HUES64 (cell line): Measurements from ENCODE around the gene ARRDC3.
"Not testable (repeated sequence)": the region's sequence is repeated elsewhere in the genome, so short reads cannot be mapped to it uniquely, and the experiment has no call there.

Source experiments
- H3K27ac ChIP-seq: 2 replicates; pipeline ENCODE4 v1.7.0; 2013; ENCODE audit warnings: low read depth, low read length, inconsistent platforms
- H3K27me3 ChIP-seq: 2 replicates; pipeline ENCODE4 v1.6.1; 2013; ENCODE audit warnings: mild to moderate bottlenecking, low read length; ENCODE audit not compliant: insufficient read depth
- H3K36me3 ChIP-seq: 2 replicates; pipeline ENCODE4 v1.6.1; 2013; ENCODE audit warnings: mild to moderate bottlenecking, low read length; ENCODE audit not compliant: insufficient read depth
- H3K4me1 ChIP-seq: 2 replicates; pipeline ENCODE4 v1.6.1; 2013; ENCODE audit warnings: mild to moderate bottlenecking, low read length, moderate library complexity; ENCODE audit not compliant: insufficient read depth
- H3K4me3 ChIP-seq: 2 replicates; pipeline ENCODE4 v1.5.1; 2013; ENCODE audit warnings: mild to moderate bottlenecking, low read length, moderate library complexity
- H3K9ac ChIP-seq: 2 replicates; pipeline ENCODE4 v1.6.1; 2013; ENCODE audit warnings: mild to moderate bottlenecking, low read depth, low read length
- H3K9me3 ChIP-seq: 2 replicates; pipeline ENCODE4 v1.6.1; 2013; ENCODE audit warnings: low read depth, low read length; ENCODE audit not compliant: insufficient read depth
- WGBS: fragments of 150-250, 120-280 bp; methylation state at CpG from one replicate; pipeline ENCODE4 v1.1.7; 2013; ENCODE audit warnings: missing lambda C conversion rate; 5-methylcytosine and 5-hydroxymethylcytosine counted together

ARRDC3 gene

DNA sequence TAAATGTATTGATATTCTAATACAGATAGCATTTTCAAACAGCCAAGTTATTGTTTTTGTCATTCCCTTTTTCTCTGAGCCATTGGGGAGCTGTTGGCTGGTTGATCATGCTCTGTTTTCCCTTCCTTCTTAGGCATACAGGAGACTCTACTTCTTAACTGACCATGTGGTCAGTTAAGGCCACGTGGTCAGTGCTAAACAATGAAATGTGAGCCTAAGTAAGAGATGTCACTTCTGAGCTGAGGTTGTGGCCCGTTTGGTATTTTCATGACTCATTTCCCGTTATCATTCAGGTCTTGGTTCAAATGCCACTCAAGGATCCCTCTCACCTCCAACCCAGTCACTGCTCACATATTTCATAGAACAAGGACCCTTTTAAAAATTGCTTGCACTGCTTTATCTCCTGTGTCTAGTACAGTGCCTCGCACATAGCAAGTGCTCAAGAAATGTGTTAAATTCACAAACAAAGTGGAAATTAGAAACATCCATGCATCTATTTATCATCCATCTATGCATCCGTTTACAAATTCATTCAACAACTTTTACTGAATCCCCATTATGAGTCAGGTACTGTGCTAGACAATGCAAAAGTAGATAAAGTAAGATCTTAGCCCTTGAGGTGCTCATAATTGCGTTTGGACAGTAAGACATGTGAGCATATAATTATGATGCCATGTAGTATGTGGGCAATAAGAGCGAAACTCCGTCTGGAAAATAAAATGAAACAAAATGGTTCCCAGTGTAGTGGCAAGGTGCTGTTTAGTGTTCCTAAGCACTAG, 50.7 kb downstream of the ARRDC3 start:
- Histone ChIP-seq H3K4me3 (no peak overlapping the region), H3K27ac (no peak overlapping the region; the same call in 1 of the 2 replicates), H3K27me3 (no peaks in the 10 kb centered on the region), H3K36me3 (no peaks in the 10 kb centered on the region), H3K9me3 (no peaks in the 10 kb centered on the region), H3K4me1 (peaks cover 16% of the 10 kb centered on the region), H3K9ac (no peak overlapping the region)
- 72% methylated on average over 8 of the region's 8 CpGs for WGBS

DNA sequence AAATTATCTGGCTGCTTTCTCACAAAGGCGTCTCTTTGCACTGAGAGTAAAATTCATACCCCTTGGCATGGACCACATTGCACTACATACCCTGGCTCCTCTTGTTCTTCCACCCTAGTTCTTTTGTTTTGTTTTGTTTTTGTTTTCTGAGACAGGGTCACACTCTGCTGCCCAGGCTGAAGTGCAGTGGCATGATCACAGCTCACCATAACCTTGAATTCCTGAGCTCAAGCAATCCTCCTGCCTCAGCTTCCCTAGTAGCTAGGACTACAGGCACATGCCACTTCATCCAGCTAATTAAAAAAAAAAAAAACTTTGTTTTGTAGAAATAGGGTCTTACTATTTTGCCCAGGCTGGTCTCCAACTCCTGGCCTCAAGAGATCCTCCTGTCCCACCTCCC, 51.4 kb downstream of the ARRDC3 start:
- no peak overlapping the region for H3K27ac ChIP-seq
- H3K9ac ChIP-seq, result no peak overlapping the region
- H3K27me3 ChIP-seq, result no peaks in the 10 kb centered on the region
- 100% methylated on average over 1 of the region's 1 CpG for WGBS
- no peaks in the 10 kb centered on the region for H3K36me3 ChIP-seq
- no peak overlapping the region for H3K4me3 ChIP-seq
- no peaks in the 10 kb centered on the region for H3K9me3 ChIP-seq
- peaks cover 16% of the 10 kb centered on the region for H3K4me1 ChIP-seq

DNA sequence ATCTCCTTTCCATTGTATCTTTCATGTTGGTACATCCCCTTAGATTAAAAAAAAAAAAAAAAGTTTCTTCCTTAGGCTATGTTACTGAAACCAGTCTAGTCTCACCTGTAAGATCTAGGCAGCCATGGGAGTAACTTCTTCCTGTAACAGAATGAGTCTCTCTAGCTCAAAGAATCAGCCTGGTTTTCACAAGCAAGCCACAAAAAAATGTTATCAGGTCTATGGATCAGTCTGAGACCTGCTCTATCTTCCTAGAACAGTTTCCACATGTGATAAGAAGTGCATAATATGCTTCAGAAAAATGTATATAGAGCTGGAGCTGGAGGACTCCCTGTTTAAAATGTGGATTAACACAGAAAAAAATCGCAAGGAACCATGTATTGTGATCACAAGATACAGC, 53.8 kb downstream of the ARRDC3 start:
- Histone ChIP-seq H3K9me3 (no peaks in the 10 kb centered on the region), H3K4me1 (peaks cover 16% of the 10 kb centered on the region), H3K9ac (no peak overlapping the region), H3K27ac (no peak overlapping the region), H3K27me3 (no peaks in the 10 kb centered on the region), H3K4me3 (no peak overlapping the region), H3K36me3 (no peaks in the 10 kb centered on the region)
- WGBS, result 100% methylated on average over 1 of the region's 1 CpG

DNA sequence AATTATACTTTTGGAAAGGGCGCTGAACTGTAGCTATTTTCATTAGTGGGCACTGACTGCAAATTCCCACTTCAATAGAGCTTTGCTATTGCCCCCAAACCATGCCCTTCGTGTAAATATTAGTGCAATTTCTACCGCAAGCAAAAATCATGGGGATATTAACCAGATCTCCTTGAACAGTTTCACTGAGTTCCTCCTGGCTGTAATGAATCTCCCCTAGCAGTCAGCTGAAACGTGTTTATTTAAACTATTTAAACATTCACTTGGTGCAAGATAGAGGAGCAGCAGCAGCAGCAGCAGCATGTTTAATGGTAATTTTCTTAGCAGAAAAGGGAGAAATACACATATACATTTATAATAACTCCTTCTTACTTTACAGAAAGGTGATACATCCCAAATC, 54.4 kb downstream of the ARRDC3 start:
- Histone ChIP-seq H3K9ac (no peak overlapping the region), H3K4me1 (peaks cover 16% of the 10 kb centered on the region), H3K9me3 (no peaks in the 10 kb centered on the region), H3K36me3 (no peaks in the 10 kb centered on the region), H3K27me3 (no peaks in the 10 kb centered on the region), H3K4me3 (no peak overlapping the region), H3K27ac (no peak overlapping the region)
- 97% methylated on average over 3 of the region's 4 CpGs for WGBS

DNA sequence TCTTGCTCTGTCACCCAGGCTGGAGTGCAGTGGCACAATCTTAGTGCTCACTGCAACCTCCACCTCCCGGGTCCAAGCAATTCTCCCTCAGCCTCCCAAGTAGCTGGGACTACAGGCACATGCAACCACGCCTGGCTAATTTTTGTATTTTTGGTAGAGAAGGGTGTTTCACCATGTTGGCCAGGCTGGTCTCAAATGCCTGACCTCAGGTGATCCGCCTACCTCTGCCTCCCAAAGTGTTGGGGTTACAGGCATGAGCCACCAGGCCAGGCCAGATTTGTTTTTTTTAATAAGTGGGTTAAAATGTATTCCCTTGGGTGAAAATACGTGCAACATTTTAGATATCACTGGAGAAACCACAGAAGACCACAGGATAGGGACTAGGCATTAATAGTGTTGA, 60.1 kb downstream of the ARRDC3 start:
- H3K36me3 ChIP-seq, H3K9me3 ChIP-seq, H3K4me1 ChIP-seq, H3K4me3 ChIP-seq, H3K27ac ChIP-seq, H3K27me3 ChIP-seq, H3K9ac ChIP-seq: not testable (repeated sequence)
- WGBS, result 96% methylated on average over 4 of the region's 4 CpGs

DNA sequence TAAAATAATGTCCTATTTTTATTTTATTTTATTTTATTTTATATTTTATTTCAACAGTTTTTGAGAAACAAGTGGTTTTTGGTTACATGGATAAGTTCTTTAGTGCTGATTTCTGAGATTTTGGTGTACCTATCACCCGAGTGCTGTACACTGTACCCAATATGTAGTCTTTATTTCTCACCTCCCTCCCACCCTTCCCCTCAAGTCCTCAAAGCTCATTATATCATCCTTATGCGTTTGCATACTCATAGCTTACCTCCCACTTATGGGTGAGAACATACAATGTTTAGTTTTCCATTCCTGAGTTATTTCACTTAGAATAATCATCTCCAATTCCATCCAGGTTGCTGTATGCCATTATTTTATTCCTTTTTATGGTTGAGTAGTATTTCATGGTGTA, 63.5 kb downstream of the ARRDC3 start:
- Histone ChIP-seq H3K4me3 (no peak overlapping the region), H3K9me3 (no peaks in the 10 kb centered on the region), H3K4me1 (peaks cover 8% of the 10 kb centered on the region), H3K27me3 (no peaks in the 10 kb centered on the region), H3K27ac (no peak overlapping the region), H3K36me3 (no peaks in the 10 kb centered on the region), H3K9ac (no peak overlapping the region)
- 90% methylated on average over 2 of the region's 2 CpGs for WGBS

DNA sequence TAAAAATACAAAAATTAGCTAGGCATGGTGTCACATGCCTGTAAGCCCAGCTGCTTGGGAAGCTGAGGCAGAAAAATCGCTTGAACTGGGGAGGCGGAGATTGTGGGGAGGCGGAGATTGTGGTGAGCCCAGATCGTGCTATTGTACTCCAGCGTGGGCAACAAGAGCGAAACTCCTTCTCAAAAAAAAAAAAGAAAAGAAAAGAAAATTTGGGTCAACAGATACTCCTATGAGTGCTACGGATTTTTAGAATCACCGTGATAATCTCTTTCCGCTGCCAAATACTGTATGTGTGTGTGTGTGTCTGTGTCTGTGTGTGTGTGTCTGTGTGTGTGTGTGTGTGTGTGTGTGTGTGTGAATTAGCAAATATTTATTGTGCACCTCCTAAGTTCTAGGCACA, 64.4 kb downstream of the ARRDC3 start:
- Histone ChIP-seq H3K4me1 (peaks cover 16% of the 10 kb centered on the region), H3K9ac (no peak overlapping the region), H3K27ac (no peak overlapping the region), H3K9me3 (no peaks in the 10 kb centered on the region), H3K4me3 (no peak overlapping the region), H3K36me3 (no peaks in the 10 kb centered on the region), H3K27me3 (no peaks in the 10 kb centered on the region)
- 87% methylated on average over 7 of the region's 9 CpGs for WGBS
